Gastrocnemius medialis (tissue), 4 donors: ENCODE results near the gene PPP1R1A.

Experiments
- POLR2A ChIP-seq, 2 donors: fragments of 450-650 bp; IDR thresholded peaks; one replicate each; pipeline ENCODE4 v1.6.1; 2017; ENCODE audit warnings: antibody characterized with exemption in 2 of 2, mild to moderate bottlenecking in 2 of 2, moderate library complexity in 2 of 2
- TF ChIP-seq, protein P1 (sequence below), 5 experiments: fragments of 450-650 bp in 3 of 5; fragments of 200-600 bp in 2 of 5; sonication (generic) in 2 of 5; IDR thresholded peaks in 4 of 5; conservative IDR thresholded peaks in 1 of 5; 1 replicate in 4 of 5; 2 replicates in 1 of 5; pipeline ENCODE4 v1.5.1; 2016 to 2019; ENCODE audit warnings: antibody characterized with exemption in 5 of 5, mild to moderate bottlenecking in 3 of 5, moderate library complexity in 3 of 5

DNA sequence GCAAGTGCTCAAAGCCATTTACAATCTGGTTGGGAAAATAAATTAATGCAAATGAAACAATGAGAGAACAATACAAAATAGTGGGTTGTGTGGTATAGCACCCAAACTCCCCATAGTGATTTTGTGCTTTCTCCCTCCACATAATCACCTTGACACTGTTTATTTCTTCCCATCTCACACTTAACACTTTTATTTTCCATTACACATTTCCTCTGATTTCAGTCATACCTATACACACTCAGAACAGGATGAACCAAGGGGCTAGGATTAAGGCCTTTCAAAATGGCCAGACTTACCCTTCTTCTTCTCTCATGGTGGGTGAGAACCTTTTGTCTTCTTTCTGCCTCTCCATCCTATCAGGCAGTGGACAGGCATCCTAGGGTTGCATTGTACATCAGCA is 53.0 kb downstream of the PPP1R1A start:
- TF ChIP-seq, protein P1, sequence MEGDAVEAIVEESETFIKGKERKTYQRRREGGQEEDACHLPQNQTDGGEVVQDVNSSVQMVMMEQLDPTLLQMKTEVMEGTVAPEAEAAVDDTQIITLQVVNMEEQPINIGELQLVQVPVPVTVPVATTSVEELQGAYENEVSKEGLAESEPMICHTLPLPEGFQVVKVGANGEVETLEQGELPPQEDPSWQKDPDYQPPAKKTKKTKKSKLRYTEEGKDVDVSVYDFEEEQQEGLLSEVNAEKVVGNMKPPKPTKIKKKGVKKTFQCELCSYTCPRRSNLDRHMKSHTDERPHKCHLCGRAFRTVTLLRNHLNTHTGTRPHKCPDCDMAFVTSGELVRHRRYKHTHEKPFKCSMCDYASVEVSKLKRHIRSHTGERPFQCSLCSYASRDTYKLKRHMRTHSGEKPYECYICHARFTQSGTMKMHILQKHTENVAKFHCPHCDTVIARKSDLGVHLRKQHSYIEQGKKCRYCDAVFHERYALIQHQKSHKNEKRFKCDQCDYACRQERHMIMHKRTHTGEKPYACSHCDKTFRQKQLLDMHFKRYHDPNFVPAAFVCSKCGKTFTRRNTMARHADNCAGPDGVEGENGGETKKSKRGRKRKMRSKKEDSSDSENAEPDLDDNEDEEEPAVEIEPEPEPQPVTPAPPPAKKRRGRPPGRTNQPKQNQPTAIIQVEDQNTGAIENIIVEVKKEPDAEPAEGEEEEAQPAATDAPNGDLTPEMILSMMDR (IDR thresholded peaks at IDR 0.05 in 4 of 5, conservative IDR thresholded peaks at IDR 0.05 in 1 of 5): no peak
- TF ChIP-seq POLR2A (IDR thresholded peaks at IDR 0.05): no peak
